HEK293 (cell line): ENCODE data around the gene FSD2.

Source experiments
- FEZF1 ChIP-seq: fragments of 450-650 bp; formaldehyde crosslinking; IDR thresholded peaks from 2 replicates; pipeline ENCODE4 v1.5.1; 2016; ENCODE audit warnings: missing biosample characterization, missing genetic modification characterization
- KLF1 ChIP-seq: fragments of 450-650 bp; formaldehyde crosslinking; IDR thresholded peaks from 2 replicates; pipeline ENCODE4 v1.5.1; 2016; ENCODE audit warnings: missing biosample characterization, missing genetic modification characterization
- MYNN ChIP-seq: fragments of 450-650 bp; formaldehyde crosslinking; IDR thresholded peaks from 2 replicates; pipeline ENCODE4 v1.5.1; 2016; ENCODE audit warnings: missing biosample characterization, missing genetic modification characterization, borderline replicate concordance
- SCRT2 ChIP-seq: fragments of 450-650 bp; formaldehyde crosslinking; IDR thresholded peaks from 2 replicates; pipeline ENCODE4 v1.5.1; 2016; ENCODE audit warnings: missing biosample characterization, missing genetic modification characterization
- SETDB1 ChIP-seq: IDR thresholded peaks from one replicate; pipeline ENCODE4 v1.6.1; 2017; ENCODE audit warnings: mild to moderate bottlenecking, low read length, moderate library complexity, mixed read lengths; ENCODE audit not compliant: insufficient read length
- ZNF10 ChIP-seq: fragments of 450-650 bp; formaldehyde crosslinking; IDR thresholded peaks from 2 replicates; pipeline ENCODE4 v1.5.1; 2017; ENCODE audit warnings: missing biosample characterization, missing genetic modification characterization
- ZNF140 ChIP-seq: fragments of 450-650 bp; formaldehyde crosslinking; IDR thresholded peaks from 2 replicates; pipeline ENCODE4 v1.5.1; 2016; ENCODE audit warnings: missing biosample characterization, missing genetic modification characterization
- ZNF157 ChIP-seq: fragments of 450-650 bp; formaldehyde crosslinking; IDR thresholded peaks from 2 replicates; pipeline ENCODE4 v1.5.1; 2016; ENCODE audit warnings: missing biosample characterization, missing genetic modification characterization
- ZNF274 ChIP-seq, 2 experiments: fragments of 200-500 bp in 1 of 2; fragments of 450-650 bp in 1 of 2; sonication (Bioruptor generic) in 1 of 2; formaldehyde crosslinking in 1 of 2; IDR thresholded peaks; 2 replicates each; pipeline versions ENCODE4 v1.5.1 to v1.6.1; 2014 to 2016; ENCODE audit warnings: borderline replicate concordance in 1 of 2, inconsistent platforms in 1 of 2, low read length in 1 of 2, missing biosample characterization in 1 of 2, missing genetic modification characterization in 1 of 2
- ZNF350 ChIP-seq: fragments of 450-650 bp; formaldehyde crosslinking; IDR thresholded peaks from 2 replicates; pipeline ENCODE4 v1.5.0; 2017; ENCODE audit warnings: missing biosample characterization, mild to moderate bottlenecking, missing genetic modification characterization
- ZNF416 ChIP-seq: fragments of 450-650 bp; formaldehyde crosslinking; IDR thresholded peaks from 2 replicates; pipeline ENCODE4 v1.5.1; 2016; ENCODE audit warnings: missing biosample characterization, missing genetic modification characterization
- ZNF549 ChIP-seq: fragments of 450-650 bp; IDR thresholded peaks from 2 replicates; pipeline ENCODE4 v1.5.1; 2018; ENCODE audit warnings: missing biosample characterization, missing genetic modification characterization, mild to moderate bottlenecking, inconsistent platforms, moderate library complexity
- ZNF555 ChIP-seq: fragments of 450-650 bp; formaldehyde crosslinking; conservative IDR thresholded peaks from 2 replicates; pipeline ENCODE4 v1.5.1; 2017; ENCODE audit warnings: missing biosample characterization, mild to moderate bottlenecking, missing genetic modification characterization, inconsistent platforms
- ZNF561 ChIP-seq: fragments of 450-650 bp; IDR thresholded peaks from 2 replicates; pipeline ENCODE4 v1.5.1; 2018; ENCODE audit warnings: missing biosample characterization, missing genetic modification characterization, borderline replicate concordance
- ZNF658 ChIP-seq: fragments of 450-650 bp; formaldehyde crosslinking; IDR thresholded peaks from 2 replicates; pipeline ENCODE4; 2016; ENCODE audit warnings: missing biosample characterization, missing genetic modification characterization
- ZNF664 ChIP-seq: fragments of 450-650 bp; formaldehyde crosslinking; IDR thresholded peaks from 2 replicates; pipeline ENCODE4 v1.5.1; 2016; ENCODE audit warnings: missing biosample characterization, missing genetic modification characterization
- ZNF701 ChIP-seq: fragments of 450-650 bp; formaldehyde crosslinking; IDR thresholded peaks from 2 replicates; pipeline ENCODE4 v1.5.1; 2016; ENCODE audit warnings: missing biosample characterization, missing genetic modification characterization
- ZNF776 ChIP-seq: fragments of 450-650 bp; formaldehyde crosslinking; IDR thresholded peaks from 2 replicates; pipeline ENCODE4 v1.5.0; 2017; ENCODE audit warnings: missing biosample characterization, missing genetic modification characterization, borderline replicate concordance
- ZXDB ChIP-seq: fragments of 450-650 bp; formaldehyde crosslinking; IDR thresholded peaks from 2 replicates; pipeline ENCODE4 v1.5.1; 2016; ENCODE audit warnings: missing biosample characterization, missing genetic modification characterization
- TF ChIP-seq, protein P1 (sequence below): fragments of 450-650 bp; IDR thresholded peaks from 2 replicates; pipeline ENCODE4 v1.5.1; 2018; ENCODE audit warnings: missing biosample characterization, mild to moderate bottlenecking, missing genetic modification characterization
- TF ChIP-seq, protein P2 (sequence below): fragments of 450-650 bp; formaldehyde crosslinking; IDR thresholded peaks from 2 replicates; pipeline ENCODE4 v1.5.1; 2016; ENCODE audit warnings: missing biosample characterization, missing genetic modification characterization
- TF ChIP-seq, protein P3 (sequence below): fragments of 450-650 bp; formaldehyde crosslinking; IDR thresholded peaks from 2 replicates; pipeline ENCODE4 v1.5.1; 2016; ENCODE audit warnings: missing biosample characterization, missing genetic modification characterization
- TF ChIP-seq, protein P4 (sequence below): fragments of 450-650 bp; formaldehyde crosslinking; IDR thresholded peaks from 2 replicates; pipeline ENCODE4; 2016; ENCODE audit warnings: missing biosample characterization, missing genetic modification characterization
- TF ChIP-seq, protein P5 (sequence below): fragments of 450-650 bp; formaldehyde crosslinking; IDR thresholded peaks from 2 replicates; pipeline ENCODE4 v1.5.1; 2017; ENCODE audit warnings: missing biosample characterization, missing genetic modification characterization
- TF ChIP-seq, protein P6 (sequence below): fragments of 450-650 bp; formaldehyde crosslinking; IDR thresholded peaks from 2 replicates; pipeline ENCODE4 v1.5.1; 2016; ENCODE audit warnings: missing biosample characterization, missing genetic modification characterization
- TF ChIP-seq, protein P7 (sequence below): fragments of 450-650 bp; formaldehyde crosslinking; IDR thresholded peaks from 2 replicates; pipeline ENCODE4 v1.5.1; 2016; ENCODE audit warnings: missing biosample characterization, missing genetic modification characterization
- TF ChIP-seq, protein P8 (sequence below): fragments of 450-650 bp; formaldehyde crosslinking; IDR thresholded peaks from 2 replicates; pipeline ENCODE4 v1.5.1; 2016; ENCODE audit warnings: missing biosample characterization, missing genetic modification characterization

The FSD2 gene

DNA sequence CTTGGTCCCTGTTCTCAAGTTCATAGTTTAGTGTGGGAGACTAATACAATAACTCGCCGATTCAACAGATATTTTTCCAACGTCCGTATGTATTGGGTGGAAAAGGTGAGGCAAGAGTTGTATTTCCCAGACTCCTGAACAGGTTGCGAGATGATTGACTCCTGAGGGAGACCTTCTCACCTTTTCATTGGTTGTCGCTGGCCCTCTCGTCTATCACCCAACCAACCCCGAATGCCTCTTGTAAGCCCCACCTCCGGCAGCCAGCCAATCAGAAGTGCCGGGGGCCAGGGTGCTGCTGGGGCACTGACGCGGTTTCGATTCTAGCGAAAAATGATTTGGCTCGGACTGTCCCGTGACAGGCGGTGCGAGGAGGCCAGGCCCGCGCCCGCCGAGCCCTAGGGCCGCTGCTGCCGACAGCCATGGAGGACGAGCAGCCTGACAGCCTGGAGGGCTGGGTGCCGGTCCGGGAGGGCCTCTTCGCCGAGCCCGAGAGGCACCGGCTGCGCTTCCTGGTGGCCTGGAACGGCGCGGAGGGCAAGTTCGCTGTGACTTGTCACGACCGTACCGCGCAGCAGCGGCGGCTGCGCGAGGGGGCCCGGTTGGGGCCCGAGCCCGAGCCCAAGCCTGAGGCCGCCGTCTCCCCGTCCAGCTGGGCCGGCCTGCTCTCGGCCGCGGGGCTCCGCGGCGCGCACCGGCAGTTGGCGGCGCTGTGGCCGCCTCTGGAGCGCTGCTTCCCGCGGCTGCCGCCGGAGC lies 3.6 kb upstream of the FSD2 start, which contains the start of gene WHAMM (continued):
- TF ChIP-seq, protein P1, sequence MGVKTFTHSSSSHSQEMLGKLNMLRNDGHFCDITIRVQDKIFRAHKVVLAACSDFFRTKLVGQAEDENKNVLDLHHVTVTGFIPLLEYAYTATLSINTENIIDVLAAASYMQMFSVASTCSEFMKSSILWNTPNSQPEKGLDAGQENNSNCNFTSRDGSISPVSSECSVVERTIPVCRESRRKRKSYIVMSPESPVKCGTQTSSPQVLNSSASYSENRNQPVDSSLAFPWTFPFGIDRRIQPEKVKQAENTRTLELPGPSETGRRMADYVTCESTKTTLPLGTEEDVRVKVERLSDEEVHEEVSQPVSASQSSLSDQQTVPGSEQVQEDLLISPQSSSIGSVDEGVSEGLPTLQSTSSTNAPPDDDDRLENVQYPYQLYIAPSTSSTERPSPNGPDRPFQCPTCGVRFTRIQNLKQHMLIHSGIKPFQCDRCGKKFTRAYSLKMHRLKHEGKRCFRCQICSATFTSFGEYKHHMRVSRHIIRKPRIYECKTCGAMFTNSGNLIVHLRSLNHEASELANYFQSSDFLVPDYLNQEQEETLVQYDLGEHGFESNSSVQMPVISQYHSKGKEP (tag by site-specific recombination), result no peak
- TF ChIP-seq KLF1, result no peak
- TF ChIP-seq ZXDB (tag by site-specific recombination), result peak; percentile 38; the same call in 1 of the 2 replicates
- TF ChIP-seq ZNF701 (tag by site-specific recombination), result no peak
- no peak for TF ChIP-seq MYNN (tag by site-specific recombination)
- no peak for TF ChIP-seq ZNF350 (tag by site-specific recombination)
- peak; percentile 96 for TF ChIP-seq SCRT2
- no peak for TF ChIP-seq ZNF658 (tag by site-specific recombination)
- TF ChIP-seq ZNF10, result no peak
- TF ChIP-seq ZNF140 (tag by site-specific recombination), result no peak
- TF ChIP-seq, protein P2, sequence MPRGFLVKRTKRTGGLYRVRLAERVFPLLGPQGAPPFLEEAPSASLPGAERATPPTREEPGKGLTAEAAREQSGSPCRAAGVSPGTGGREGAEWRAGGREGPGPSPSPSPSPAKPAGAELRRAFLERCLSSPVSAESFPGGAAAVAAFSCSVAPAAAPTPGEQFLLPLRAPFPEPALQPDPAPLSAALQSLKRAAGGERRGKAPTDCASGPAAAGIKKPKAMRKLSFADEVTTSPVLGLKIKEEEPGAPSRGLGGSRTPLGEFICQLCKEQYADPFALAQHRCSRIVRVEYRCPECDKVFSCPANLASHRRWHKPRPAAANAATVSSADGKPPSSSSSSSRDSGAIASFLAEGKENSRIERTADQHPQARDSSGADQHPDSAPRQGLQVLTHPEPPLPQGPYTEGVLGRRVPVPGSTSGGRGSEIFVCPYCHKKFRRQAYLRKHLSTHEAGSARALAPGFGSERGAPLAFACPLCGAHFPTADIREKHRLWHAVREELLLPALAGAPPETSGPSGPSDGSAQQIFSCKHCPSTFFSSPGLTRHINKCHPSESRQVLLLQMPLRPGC (tag by site-specific recombination), result peak; percentile 28; the same call in 1 of the 2 replicates
- TF ChIP-seq ZNF274 (IDR thresholded peaks at IDR 0.05; ENCODE audit: low read length), result no peak
- no peak for TF ChIP-seq ZNF274 (tag by site-specific recombination; IDR thresholded peaks at IDR 0.05; ENCODE audit: borderline replicate concordance)
- no peak for TF ChIP-seq ZNF416 (tag by site-specific recombination)
- TF ChIP-seq SETDB1, result no peak
- TF ChIP-seq ZNF776 (tag by site-specific recombination), result no peak
- TF ChIP-seq, protein P3, sequence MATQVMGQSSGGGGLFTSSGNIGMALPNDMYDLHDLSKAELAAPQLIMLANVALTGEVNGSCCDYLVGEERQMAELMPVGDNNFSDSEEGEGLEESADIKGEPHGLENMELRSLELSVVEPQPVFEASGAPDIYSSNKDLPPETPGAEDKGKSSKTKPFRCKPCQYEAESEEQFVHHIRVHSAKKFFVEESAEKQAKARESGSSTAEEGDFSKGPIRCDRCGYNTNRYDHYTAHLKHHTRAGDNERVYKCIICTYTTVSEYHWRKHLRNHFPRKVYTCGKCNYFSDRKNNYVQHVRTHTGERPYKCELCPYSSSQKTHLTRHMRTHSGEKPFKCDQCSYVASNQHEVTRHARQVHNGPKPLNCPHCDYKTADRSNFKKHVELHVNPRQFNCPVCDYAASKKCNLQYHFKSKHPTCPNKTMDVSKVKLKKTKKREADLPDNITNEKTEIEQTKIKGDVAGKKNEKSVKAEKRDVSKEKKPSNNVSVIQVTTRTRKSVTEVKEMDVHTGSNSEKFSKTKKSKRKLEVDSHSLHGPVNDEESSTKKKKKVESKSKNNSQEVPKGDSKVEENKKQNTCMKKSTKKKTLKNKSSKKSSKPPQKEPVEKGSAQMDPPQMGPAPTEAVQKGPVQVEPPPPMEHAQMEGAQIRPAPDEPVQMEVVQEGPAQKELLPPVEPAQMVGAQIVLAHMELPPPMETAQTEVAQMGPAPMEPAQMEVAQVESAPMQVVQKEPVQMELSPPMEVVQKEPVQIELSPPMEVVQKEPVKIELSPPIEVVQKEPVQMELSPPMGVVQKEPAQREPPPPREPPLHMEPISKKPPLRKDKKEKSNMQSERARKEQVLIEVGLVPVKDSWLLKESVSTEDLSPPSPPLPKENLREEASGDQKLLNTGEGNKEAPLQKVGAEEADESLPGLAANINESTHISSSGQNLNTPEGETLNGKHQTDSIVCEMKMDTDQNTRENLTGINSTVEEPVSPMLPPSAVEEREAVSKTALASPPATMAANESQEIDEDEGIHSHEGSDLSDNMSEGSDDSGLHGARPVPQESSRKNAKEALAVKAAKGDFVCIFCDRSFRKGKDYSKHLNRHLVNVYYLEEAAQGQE (tag by site-specific recombination), result no peak
- no peak for TF ChIP-seq ZNF664 (tag by site-specific recombination)
- TF ChIP-seq, protein P4, sequence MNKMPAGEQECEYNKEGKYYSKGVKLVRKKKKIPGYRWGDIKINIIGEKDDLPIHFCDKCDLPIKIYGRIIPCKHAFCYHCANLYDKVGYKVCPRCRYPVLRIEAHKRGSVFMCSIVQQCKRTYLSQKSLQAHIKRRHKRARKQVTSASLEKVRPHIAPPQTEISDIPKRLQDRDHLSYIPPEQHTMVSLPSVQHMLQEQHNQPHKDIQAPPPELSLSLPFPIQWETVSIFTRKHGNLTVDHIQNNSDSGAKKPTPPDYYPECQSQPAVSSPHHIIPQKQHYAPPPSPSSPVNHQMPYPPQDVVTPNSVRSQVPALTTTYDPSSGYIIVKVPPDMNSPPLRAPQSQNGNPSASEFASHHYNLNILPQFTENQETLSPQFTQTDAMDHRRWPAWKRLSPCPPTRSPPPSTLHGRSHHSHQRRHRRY (tag by site-specific recombination), result no peak
- TF ChIP-seq ZNF555 (tag by site-specific recombination), result no peak
- TF ChIP-seq, protein P5, sequence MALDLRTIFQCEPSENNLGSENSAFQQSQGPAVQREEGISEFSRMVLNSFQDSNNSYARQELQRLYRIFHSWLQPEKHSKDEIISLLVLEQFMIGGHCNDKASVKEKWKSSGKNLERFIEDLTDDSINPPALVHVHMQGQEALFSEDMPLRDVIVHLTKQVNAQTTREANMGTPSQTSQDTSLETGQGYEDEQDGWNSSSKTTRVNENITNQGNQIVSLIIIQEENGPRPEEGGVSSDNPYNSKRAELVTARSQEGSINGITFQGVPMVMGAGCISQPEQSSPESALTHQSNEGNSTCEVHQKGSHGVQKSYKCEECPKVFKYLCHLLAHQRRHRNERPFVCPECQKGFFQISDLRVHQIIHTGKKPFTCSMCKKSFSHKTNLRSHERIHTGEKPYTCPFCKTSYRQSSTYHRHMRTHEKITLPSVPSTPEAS, result no peak
- TF ChIP-seq ZNF561, result peak; percentile 61; the same call in 1 of the 2 replicates
- TF ChIP-seq, protein P6, sequence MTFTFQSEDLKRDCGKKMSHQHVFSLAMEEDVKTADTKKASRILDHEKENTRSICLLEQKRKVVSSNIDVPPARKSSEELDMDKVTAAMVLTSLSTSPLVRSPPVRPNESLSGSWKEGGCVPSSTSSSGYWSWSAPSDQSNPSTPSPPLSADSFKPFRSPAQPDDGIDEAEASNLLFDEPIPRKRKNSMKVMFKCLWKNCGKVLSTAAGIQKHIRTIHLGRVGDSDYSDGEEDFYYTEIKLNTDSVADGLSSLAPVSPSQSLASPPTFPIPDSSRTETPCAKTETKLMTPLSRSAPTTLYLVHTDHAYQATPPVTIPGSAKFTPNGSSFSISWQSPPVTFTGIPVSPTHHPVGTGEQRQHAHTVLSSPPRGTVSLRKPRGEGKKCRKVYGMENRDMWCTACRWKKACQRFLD (tag by site-specific recombination), result no peak
- TF ChIP-seq ZNF157 (tag by site-specific recombination), result no peak
- TF ChIP-seq ZNF549 (tag by site-specific recombination), result no peak
- TF ChIP-seq FEZF1 (tag by site-specific recombination), result no peak
- TF ChIP-seq, protein P7, sequence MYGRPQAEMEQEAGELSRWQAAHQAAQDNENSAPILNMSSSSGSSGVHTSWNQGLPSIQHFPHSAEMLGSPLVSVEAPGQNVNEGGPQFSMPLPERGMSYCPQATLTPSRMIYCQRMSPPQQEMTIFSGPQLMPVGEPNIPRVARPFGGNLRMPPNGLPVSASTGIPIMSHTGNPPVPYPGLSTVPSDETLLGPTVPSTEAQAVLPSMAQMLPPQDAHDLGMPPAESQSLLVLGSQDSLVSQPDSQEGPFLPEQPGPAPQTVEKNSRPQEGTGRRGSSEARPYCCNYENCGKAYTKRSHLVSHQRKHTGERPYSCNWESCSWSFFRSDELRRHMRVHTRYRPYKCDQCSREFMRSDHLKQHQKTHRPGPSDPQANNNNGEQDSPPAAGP (tag by site-specific recombination), result no peak
- TF ChIP-seq, protein P8, sequence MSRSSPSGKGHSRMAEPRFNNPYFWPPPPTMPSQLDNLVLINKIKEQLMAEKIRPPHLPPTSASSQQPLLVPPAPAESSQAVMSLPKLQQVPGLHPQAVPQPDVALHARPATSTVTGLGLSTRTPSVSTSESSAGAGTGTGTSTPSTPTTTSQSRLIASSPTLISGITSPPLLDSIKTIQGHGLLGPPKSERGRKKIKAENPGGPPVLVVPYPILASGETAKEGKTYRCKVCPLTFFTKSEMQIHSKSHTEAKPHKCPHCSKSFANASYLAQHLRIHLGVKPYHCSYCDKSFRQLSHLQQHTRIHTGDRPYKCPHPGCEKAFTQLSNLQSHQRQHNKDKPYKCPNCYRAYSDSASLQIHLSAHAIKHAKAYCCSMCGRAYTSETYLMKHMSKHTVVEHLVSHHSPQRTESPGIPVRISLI (tag by site-specific recombination), result no peak
